ENCODE measurements around the gene XKR3. TPM values are rescaled to one million over a fixed set of nuclear protein-coding genes. Genes with fewer than 3 reads are reported as not detected.
"Not testable (repeated sequence)": the region's sequence is repeated elsewhere in the genome, so short reads cannot be mapped to it uniquely, and the experiment has no call there.

The XKR3 gene
- total RNA-seq, 1 donor from 2014 or later, result not detected

GRCh38 chr22:16804882-16805281 is 20.3 kb downstream of the XKR3 start:
- no peak for DNase-seq

- no peak for DNase-seq
Measured at GRCh38 chr22:16803255-16803917, 21.8 kb downstream of the XKR3 start.

- DNase-seq, result no peak
Measured at GRCh38 chr22:16801571-16801970, 23.6 kb downstream of the XKR3 start.

- no peak for DNase-seq
Measured at GRCh38 chr22:16801088-16801487, 24.1 kb downstream of the XKR3 start.

GRCh38 chr22:16800358-16800757 is 24.9 kb downstream of the XKR3 start:
- no peak for DNase-seq

GRCh38 chr22:16795504-16795903 is 29.7 kb downstream of the XKR3 start:
- DNase-seq, result not testable (repeated sequence)

GRCh38 chr22:16793831-16794230 is 31.4 kb downstream of the XKR3 start:
- no peak for DNase-seq

- DNase-seq, result no peak
Measured at GRCh38 chr22:16789860-16790493, 35.2 kb downstream of the XKR3 start.

- DNase-seq, result no peak
Measured at GRCh38 chr22:16783930-16784354, 41.3 kb downstream of the XKR3 start.

GRCh38 chr22:16783453-16783852 is 41.8 kb downstream of the XKR3 start:
- no peak for DNase-seq

GRCh38 chr22:16781764-16782329 is 43.4 kb downstream of the XKR3 start:
- DNase-seq, result no peak

GRCh38 chr22:16781074-16781763 is 44.0 kb downstream of the XKR3 start:
- DNase-seq, result no peak

- DNase-seq, result no peak
Measured at GRCh38 chr22:16777284-16777924, 47.8 kb downstream of the XKR3 start.

GRCh38 chr22:16776080-16776479 is 49.1 kb downstream of the XKR3 start:
- no peak for DNase-seq

GRCh38 chr22:16774911-16775500 is 50.2 kb downstream of the XKR3 start:
- no peak for DNase-seq

- DNase-seq, result not testable (repeated sequence)
Measured at GRCh38 chr22:16771569-16771968, 53.6 kb downstream of the XKR3 start.

- DNase-seq, result not testable (repeated sequence)
Measured at GRCh38 chr22:16767927-16768326, 57.3 kb downstream of the XKR3 start.

- DNase-seq, result not testable (repeated sequence)
Measured at GRCh38 chr22:16762224-16762623, 63.0 kb downstream of the XKR3 start.

- DNase-seq, result not testable (repeated sequence)
Measured at GRCh38 chr22:16760416-16760815, 64.8 kb downstream of the XKR3 start.

- DNase-seq, result not testable (repeated sequence)
Measured at GRCh38 chr22:16749282-16749681, 75.9 kb downstream of the XKR3 start.

- DNase-seq, result not testable (repeated sequence)
Measured at GRCh38 chr22:16748160-16748929, 76.9 kb downstream of the XKR3 start.
